Activated CD8-positive, alpha-beta memory T cell treated with anti-CD3 and anti-CD28 coated beads, Interleukin-2, amount 50 U/mL, for 24 hours (primary cell): ENCODE results near the gene CLEC3A.
"Not testable (repeated sequence)": the region's sequence is repeated elsewhere in the genome, so short reads cannot be mapped to it uniquely, and the experiment has no call there.

Experiments used
- DNase-seq: peaks from one replicate; pipeline ENCODE4 v3.0.0-alpha.2; 2020; ENCODE audit errors: extremely low read depth

The CLEC3A gene

DNA sequence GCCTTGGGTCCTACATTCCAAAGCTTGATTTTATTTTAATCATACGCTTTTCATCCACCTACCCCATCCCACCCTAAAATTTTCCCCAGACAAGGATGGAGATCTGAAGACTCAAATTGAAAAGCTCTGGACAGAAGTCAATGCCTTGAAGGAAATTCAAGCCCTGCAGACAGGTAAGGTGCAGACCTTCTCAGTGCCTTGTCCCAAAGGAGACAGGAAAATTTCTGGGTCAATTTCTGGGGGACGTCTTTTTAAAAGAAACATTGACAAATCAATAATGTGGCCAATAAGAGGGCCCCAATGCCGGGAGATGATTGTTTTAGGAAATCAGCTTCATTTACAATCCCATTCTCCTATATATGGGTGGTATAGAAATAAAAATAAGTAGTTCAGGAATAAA lies 5.7 kb downstream of the CLEC3A start:
- no peak for DNase-seq

DNA sequence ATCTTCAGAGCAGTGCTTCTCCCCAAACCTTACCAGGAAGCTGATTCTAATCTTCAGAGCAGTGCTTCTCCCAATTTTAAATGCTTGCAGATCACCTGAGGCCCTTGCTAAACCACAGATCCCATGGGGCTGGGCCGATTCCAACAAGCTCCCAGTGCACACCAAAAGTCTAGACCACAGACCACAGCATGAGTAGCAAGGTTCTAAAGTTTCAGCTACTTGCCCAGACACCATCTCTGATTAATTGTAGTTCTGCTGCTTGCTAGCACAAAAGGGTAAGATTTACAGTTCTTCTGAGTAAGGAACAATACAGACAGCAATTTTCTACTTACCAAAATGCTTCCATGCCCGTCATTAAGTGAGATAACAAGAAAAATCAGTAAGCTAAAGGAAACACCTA lies 12.2 kb downstream of the CLEC3A start:
- no peak for DNase-seq

- DNase-seq: no peak
These were observed 12.7 kb downstream of the CLEC3A start for GRCh38 chr16:78035012-78035411.

GRCh38 chr16:78040396-78040795 lies 18.0 kb downstream of the CLEC3A start:
- DNase-seq: no peak

GRCh38 chr16:78045865-78046581 lies 23.7 kb downstream of the CLEC3A start:
- no peak for DNase-seq

DNA sequence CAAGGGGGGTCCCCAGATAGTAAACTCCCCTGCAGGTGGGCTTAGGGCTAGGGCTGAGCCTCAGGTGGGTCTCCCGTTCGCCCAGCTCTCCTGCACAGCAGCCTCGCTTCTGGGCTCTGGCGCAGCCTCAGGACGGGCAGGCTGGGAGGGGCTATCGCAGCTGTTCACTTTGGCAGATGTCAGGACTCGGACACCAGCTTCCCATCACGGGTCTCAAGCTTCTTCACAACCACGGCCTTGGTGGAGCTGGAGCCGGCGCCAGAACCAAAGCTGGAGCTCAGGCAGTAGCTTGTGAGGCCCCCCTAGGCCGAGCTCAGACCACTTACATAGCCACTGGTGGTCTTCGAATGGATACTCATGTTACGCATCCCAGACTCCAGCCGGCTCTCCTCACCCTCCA lies 26.0 kb downstream of the CLEC3A start:
- no peak for DNase-seq

- DNase-seq: no peak
These were observed 28.5 kb downstream of the CLEC3A start for GRCh38 chr16:78050734-78051400.

DNA sequence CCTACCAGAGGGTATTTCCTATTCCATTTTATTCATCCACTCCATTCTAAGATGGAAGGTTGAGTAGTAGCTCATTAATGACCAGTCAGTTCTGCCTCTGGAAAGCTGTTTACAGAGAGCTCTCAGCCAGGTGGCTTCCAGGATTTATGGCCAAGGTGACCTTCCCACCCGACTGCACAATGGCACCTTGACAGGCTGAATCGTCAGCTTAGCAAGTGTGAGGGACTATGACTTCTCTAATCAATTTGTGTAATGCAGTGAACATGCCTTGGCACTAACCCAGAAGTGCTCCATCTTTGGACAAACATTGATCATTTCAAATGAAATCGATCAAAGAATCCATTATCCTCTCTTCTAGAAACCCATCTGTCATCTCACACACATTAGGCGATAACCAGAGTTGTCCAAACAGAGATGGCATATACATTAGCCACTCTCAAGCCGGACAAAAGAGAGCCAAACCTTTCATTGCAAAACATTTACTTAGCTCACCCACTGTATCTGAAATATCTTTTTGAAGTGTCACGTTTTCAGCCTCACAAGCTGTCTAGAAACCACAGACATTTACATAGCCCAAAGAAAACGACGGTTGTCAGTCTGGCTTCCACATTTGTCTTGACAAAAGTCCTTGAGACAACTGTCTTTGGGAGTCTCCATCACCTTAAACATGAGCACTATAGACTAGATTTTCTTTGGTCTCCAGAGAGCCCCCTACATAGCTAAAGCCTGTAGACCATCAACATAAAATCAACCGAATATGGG lies 35.6 kb downstream of the CLEC3A start:
- DNase-seq: no peak

DNA sequence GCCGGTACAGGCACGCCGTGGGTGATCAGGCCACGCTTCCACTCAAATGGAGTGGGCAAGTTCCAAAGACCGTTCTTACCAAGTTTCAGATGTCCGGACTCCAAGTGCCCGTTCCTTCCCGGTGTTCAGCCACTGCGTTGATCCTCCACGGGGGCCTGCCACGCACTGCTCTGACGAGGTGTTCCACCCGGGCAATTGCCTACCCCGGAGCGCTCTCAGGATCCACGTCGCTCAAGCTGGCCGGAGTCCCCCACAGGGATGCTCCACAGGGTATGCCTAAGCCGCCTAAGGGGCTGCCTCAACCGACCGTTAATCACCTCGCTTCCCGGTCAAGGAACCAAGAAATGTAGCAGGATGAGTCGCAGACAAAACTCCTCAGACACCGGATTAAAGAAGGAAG lies 37.5 kb downstream of the CLEC3A start:
- DNase-seq: not testable (repeated sequence)

DNA sequence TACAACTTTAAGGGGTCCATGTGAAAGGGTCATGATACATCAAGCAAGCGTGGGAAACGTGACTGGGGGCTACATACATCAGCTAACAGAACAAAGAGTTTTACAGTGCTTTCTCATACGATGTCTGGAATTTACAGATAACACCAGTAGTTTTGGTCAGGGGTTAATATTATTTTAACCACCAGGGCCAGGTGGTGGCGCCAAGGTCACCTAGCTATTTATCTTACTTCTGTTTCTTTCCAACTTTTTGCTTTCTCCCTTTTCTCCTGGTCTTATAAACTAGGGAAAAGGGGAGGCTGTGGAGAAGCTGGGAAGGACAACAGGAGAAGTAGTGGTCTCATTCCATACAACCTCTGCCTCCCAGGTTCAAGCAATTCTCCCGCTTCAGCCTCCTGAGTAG lies 37.9 kb downstream of the CLEC3A start:
- DNase-seq: no peak

DNA sequence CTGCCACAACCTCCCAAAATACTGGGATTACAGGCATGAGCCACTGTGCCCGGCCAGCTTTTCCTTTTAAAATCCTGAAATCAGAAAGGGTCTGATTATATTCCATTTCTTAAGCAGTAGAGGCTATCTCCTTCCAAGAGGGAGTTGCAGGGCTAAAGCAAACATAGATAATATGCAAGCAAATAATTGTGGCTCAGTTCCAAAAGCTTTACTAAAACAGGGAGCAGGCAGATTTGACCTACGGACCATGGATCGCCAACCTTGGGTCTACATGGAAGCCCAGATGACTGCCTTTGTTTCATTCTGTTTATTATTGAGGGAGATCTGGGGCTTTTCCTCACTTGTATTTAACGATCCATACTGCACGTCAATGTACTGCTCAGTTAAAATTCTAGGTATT lies 38.5 kb downstream of the CLEC3A start:
- DNase-seq: no peak

DNA sequence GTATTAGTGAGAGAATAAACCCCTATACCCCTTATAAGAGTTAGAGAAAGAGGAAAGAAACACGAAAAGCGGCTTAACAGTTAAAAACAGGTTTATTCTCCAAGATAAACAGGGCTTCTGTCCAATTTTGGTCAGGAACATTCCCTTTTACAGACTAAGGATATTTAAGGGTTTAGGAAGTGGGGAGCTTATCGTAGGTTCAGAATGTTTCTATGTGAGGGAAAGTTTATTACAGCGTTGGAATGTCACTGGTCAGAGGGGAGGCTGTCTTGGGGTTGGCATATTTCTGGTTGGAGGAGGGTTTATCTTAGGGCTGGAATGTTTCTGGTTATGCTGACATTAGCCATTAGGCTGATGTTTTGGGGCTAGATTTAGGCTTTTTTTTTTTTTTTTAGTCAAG lies 43.0 kb downstream of the CLEC3A start:
- no peak for DNase-seq

DNA sequence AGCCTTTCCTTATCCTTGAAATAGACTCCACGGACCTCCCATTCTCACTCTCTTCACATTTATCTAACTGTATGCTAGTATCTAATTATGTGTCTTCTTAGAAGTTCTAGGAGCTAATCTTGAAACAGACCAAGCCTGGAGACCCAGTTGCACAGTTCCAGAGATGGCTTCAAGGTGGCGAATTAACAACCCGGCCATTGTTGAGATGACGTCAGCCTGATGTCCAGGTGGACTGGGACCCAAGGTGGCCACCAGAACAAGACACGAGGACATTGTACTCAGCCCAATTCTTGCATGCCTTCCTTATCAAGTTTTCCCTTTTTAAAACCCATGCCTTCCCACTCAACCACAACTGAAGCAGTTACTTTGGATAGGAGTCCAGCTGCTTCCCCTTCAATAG lies 47.6 kb downstream of the CLEC3A start:
- DNase-seq: no peak

DNA sequence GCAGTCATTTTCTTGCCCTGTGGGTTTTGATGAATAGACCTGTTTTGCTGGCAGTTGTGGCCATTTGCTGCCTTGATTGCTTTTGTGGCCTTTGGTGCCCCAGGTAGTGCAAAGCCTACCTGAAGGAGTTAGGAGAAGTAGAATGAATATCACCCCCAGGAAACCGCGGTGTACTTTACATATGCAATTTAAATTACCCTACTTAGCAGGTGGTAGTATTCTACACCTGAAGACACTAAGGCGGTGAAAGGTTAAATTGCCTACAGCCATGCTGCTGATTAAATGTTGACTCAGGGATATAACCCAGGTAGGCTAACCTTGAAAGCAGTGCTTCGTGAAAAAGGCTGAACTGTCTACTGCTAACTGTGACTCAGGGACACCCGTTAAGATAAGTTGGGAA lies 49.9 kb downstream of the CLEC3A start:
- no peak for DNase-seq

- no peak for DNase-seq
These were observed 53.5 kb downstream of the CLEC3A start for GRCh38 chr16:78075800-78076199.

GRCh38 chr16:78081341-78081740 lies 59.0 kb downstream of the CLEC3A start:
- no peak for DNase-seq
